ENCODE measurements around the gene TDO2. TPM values are rescaled to one million over a fixed set of nuclear protein-coding genes. Genes with fewer than 3 reads are reported as not detected.

Gene TDO2
- total RNA-seq, 1 donor from 2014 or later, result 0.21 TPM

DNA sequence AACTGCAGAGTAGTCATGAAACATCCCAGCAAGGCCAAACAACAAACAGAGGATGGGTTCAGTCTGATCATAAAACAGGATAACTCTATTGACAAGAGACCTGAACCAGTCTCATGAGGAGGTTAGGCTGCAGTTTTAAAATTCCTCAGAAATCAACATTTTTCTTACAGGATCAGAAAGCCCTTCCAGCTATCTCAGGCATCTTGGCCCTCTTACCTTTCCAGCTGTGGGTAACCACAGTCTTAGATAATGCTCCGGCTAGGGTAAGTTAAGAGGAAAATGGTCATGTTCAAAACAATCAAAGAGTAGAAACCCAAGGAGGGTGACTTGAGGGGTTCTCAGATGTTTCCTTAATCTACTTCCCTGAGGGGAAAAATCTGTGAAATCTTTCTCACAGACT, 45.0 kb downstream of the TDO2 start:
- TF ChIP-seq, protein P1, sequence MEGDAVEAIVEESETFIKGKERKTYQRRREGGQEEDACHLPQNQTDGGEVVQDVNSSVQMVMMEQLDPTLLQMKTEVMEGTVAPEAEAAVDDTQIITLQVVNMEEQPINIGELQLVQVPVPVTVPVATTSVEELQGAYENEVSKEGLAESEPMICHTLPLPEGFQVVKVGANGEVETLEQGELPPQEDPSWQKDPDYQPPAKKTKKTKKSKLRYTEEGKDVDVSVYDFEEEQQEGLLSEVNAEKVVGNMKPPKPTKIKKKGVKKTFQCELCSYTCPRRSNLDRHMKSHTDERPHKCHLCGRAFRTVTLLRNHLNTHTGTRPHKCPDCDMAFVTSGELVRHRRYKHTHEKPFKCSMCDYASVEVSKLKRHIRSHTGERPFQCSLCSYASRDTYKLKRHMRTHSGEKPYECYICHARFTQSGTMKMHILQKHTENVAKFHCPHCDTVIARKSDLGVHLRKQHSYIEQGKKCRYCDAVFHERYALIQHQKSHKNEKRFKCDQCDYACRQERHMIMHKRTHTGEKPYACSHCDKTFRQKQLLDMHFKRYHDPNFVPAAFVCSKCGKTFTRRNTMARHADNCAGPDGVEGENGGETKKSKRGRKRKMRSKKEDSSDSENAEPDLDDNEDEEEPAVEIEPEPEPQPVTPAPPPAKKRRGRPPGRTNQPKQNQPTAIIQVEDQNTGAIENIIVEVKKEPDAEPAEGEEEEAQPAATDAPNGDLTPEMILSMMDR (IDR thresholded peaks at IDR 0.05), result no peak
- Histone ChIP-seq H3K27ac (no peak overlapping the region), H3K27me3 (no peaks in the 10 kb centered on the region), H3K4me1 (no peaks in the 10 kb centered on the region), H3K9me3 (no peaks in the 10 kb centered on the region), H3K4me3 (no peak overlapping the region), H3K36me3 (no peaks in the 10 kb centered on the region)
- intact Hi-C loops (cut with DNase I), result no loop called here
- DNase-seq (ENCODE audit: low spot score in 2 of 2), result no peak

DNA sequence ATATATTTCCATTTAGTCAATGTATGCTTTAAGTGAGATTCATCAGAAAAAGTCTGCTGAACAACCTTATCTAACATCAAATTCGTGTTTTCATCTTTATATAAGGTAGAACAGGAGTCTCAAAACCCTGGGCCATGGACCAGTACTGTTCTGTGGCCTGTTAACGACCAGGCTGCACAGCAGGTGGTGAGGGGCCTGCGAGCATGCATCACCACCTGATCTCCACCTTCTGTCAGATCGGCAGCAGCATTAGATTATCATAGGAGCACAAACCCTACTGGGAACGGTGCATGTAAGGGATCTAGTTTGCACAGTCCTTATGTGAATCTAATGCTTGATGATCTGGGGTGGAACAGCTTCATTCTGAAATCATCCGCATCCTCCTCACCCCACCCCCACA, 47.0 kb downstream of the TDO2 start:
- Histone ChIP-seq H3K27me3 (no peaks in the 10 kb centered on the region), H3K4me3 (no peak overlapping the region), H3K36me3 (no peaks in the 10 kb centered on the region), H3K27ac (no peak overlapping the region), H3K9me3 (no peaks in the 10 kb centered on the region), H3K4me1 (peaks cover 0 to 4% of the 10 kb centered on the region in 2 donors)
- TF ChIP-seq, protein P1 (IDR thresholded peaks at IDR 0.05), result no peak
- DNase-seq (ENCODE audit: low spot score in 2 of 2), result no peak
- intact Hi-C loops (cut with DNase I), result loop anchor here (5.0 to 10.0 kb wide), 4 partner anchors 423 to 1024 kb away; partner anchors contain the start of genes MAP9 and PDGFC

DNA sequence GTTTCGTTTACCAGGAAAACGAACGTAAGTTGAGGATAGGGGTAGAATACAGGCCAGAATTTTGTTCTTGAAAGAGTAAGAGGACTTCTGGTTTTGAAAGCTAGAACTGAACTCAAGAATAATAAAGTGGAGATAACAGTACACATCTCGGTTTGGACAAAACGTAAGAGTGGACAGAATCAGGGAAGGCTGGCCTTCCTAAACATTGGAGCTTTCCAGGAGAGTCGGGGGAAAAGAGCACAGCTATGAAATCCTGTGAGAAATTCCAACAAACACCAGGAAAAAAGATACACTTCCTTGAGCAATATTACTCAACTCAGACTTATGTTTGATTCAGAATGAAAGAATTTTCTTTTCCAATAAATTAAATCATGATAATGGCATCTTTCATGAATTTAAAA, 49.0 kb downstream of the TDO2 start:
- Histone ChIP-seq H3K27me3 (no peaks in the 10 kb centered on the region), H3K36me3 (no peaks in the 10 kb centered on the region), H3K4me1 (peaks cover 0 to 4% of the 10 kb centered on the region in 2 donors), H3K9me3 (no peaks in the 10 kb centered on the region), H3K4me3 (peak overlapping the region; percentile 16 to 85), H3K27ac (peak overlapping the region; percentile 98)
- DNase-seq (ENCODE audit: low spot score in 2 of 2), result no peak
- TF ChIP-seq, protein P1 (IDR thresholded peaks at IDR 0.05), result no peak
- intact Hi-C loops (cut with DNase I), result loop anchor here (2.0 to 10.0 kb wide), 6 partner anchors 146 to 1022 kb away; partner anchors contain the start of genes GUCY1A1, MAP9 and PDGFC

DNA sequence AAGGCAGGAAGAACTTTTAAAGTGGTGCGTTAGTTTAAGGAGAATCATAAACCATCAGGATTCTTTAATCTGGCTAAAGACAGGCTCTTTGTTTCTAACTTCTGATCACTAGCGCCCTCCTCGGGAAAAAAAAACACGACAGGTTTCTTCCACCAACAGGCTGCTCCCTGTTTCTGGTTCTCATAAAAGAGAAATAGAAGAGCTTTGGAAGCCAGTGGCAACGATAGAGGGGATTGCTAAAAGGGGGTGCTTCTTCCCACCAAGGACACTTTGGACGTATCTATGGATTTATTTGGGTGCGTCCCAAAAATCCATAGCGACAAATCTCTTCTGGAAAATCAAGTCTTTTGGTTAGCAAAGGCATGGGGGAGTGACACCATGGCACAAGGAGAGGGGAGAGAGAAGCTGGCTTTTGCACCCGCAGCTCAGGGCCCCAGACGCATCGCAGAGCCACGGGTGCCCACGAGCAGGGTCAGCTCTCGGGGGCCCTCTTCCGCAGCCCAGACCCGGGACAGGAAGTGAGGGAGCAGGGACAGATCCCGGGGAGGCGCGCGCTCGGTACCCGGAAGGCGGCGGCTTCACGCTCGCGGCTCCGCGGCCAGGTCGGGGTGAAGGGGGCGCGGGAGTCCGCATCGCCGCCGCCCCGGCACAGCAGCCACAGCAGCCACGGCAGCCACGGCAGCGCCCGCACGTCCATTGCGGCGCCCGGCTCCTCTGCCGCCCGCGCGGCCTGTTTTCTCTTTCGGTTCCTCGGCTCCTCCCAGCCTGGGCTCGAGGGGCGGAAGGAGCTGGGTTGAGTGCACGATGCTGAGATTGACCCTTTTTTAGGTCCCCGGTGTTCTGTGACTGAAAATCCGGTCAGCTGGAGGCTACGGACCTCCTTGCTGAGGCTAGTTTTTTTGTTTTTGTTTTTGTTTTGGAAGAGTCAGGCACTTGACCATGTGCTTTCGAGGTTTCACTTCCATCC, 49.9 kb downstream of the TDO2 start, which contains the start of gene CTSO:
Gene CTSO (minus strand): TSS at position 716 of the 967 bp plus-strand sequence. CDS start 19 bp downstream, at position 697.
- peak; percentile 20 to 81 for DNase-seq (ENCODE audit: low spot score in 2 of 2)
- Histone ChIP-seq H3K27ac (peak within 1 kb of the TSS; percentile 98), H3K36me3 (no peaks in the 10 kb centered on the region), H3K4me3 (peak within 1 kb of the TSS; percentile 85 to 98), H3K4me1 (peaks cover 0 to 4% of the 10 kb centered on the region in 2 donors), H3K9me3 (no peaks in the 10 kb centered on the region), H3K27me3 (no peaks in the 10 kb centered on the region)
- intact Hi-C loops (cut with DNase I), result loop anchor here (1.0 to 10.0 kb wide), 8 partner anchors 147 to 1021 kb away; partner anchors contain the start of genes GUCY1A1, MAP9 and PDGFC
- TF ChIP-seq, protein P1 (IDR thresholded peaks at IDR 0.05), result peak; percentile 37 to 80 (median 52)

DNA sequence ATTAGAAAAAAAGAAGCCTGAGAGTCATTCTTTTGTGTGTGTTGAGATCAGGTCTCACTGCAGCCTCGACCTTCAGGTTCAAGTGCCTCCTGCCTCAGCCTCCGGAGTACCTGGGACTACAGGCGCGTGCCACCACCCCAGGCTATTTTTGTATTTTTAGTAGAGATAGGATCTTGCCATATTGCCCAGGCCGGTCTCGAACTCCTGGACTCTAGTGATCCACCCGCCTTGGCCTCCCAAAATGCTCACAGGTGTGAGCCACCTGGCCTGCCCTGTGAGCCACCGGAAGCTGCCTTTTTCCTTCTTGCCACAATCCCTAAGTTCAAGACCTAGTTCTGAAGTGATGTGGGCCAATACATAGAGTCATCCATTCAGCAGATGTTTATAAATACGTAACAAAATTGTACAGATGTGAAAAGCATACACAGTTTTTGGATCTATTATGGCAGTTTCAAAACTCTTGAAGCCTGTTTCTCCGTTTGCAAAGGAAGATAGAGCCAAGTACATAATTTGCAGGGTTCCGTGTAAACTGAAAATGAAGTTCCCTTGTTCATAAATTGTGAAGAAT, 50.7 kb downstream of the TDO2 start:
- DNase-seq (ENCODE audit: low spot score in 2 of 2), result no peak
- TF ChIP-seq, protein P1 (IDR thresholded peaks at IDR 0.05), result no peak
- H3K36me3 ChIP-seq, result no peaks in the 10 kb centered on the region
- peak overlapping the region; percentile 98 for H3K27ac ChIP-seq
- no peaks in the 10 kb centered on the region for H3K27me3 ChIP-seq
- peak overlapping the region; percentile 85 to 98 for H3K4me3 ChIP-seq
- H3K9me3 ChIP-seq, result no peaks in the 10 kb centered on the region
- H3K4me1 ChIP-seq, result peaks cover 0 to 4% of the 10 kb centered on the region in 2 donors
- intact Hi-C loops (cut with DNase I), result loop anchor here (1.0 to 10.0 kb wide), 5 partner anchors 427 to 1021 kb away; partner anchors contain the start of genes MAP9 and PDGFC

Measured in ascending aorta (tissue), 2 donors.